NB4 (cell line): ENCODE data around the gene ATP10A.

ENCODE experiments used
- CTCF ChIP-seq: IDR thresholded peaks from one replicate; pipeline ENCODE4 v1.5.1; 2012; ENCODE audit warnings: low read depth, low read length
- MAX ChIP-seq: IDR thresholded peaks from 2 replicates; pipeline ENCODE4 v1.6.1; 2011; ENCODE audit warnings: low read depth, low read length
- POLR2A ChIP-seq: IDR thresholded peaks from 2 replicates; pipeline ENCODE4 v1.6.1; 2011; ENCODE audit warnings: mild to moderate bottlenecking; ENCODE audit not compliant: insufficient read length; ENCODE audit errors: extremely low read depth

- TF ChIP-seq CTCF (no peak), MAX (no peak), POLR2A (no peak)
These were observed 229.3 kb downstream of the ATP10A start for GRCh38 chr15:25633862-25634261.
